GM12878 (cell line): Measurements from ENCODE around the gene SCG2. TPM values are rescaled to one million over a fixed set of nuclear protein-coding genes. Genes with fewer than 3 reads are reported as not detected.

Source experiments
- ATAC-seq: fragments of 200-7000 bp; cut with Tn5 transposase; 3 replicates; pipeline ENCODE4 v1.9.1; 2020; ENCODE audit warnings: mild to moderate bottlenecking, moderate library complexity
- BruUV-seq: library from RNA; stranded (reverse); fragments of 400-500 nt; replicated peaks from 2 replicates; lab custom pipeline; 2021; lab: Mats Ljungman, UMichigan
- CTCF ChIA-PET: fragments of 300-600 bp; sonication (Branson Sonifier 250); formaldehyde crosslinking; extraction: SDS; loops from one replicate; lab custom pipeline; 2021; ENCODE audit warnings: inconsistent platforms; lab: Yijun Ruan, JAX
- POLR2A ChIA-PET: fragments of 350-600 bp; formaldehyde crosslinking; extraction: SDS; loops from one replicate; lab custom pipeline; 2021; ENCODE audit warnings: inconsistent platforms; lab: Charles Lee
- RAD21 ChIA-PET: fragments of 300-600 bp; sonication (Branson Sonifier 250); formaldehyde crosslinking; loops from one replicate; lab custom pipeline; 2023; ENCODE audit warnings: antibody characterized with exemption; ENCODE audit not compliant: unreplicated experiment; lab: Charles Lee
- SMC1A ChIA-PET: fragments of 300-600 bp; sonication (Branson Sonifier 250); formaldehyde crosslinking; loops from one replicate; lab custom pipeline; 2023; ENCODE audit not compliant: unreplicated experiment, uncharacterized antibody; lab: Charles Lee
- DNase-seq: peaks from one replicate; pipeline ENCODE4 v3.0.0-alpha.2; 2011; ENCODE audit warnings: low read depth, low spot score
- FAIRE-seq: peaks from 3 replicates; lab custom pipeline; 2011; peaks lifted over from hg19 to GRCh38; lab: Jason Lieb, UNC
- H2AFZ ChIP-seq: 2 replicates; pipeline ENCODE4 v1.6.0; 2011; ENCODE audit warnings: low read depth, low read length, control low read depth; ENCODE audit not compliant: control insufficient read depth
- H3K27ac ChIP-seq: 2 replicates; pipeline ENCODE4 v1.5.1; 2011; ENCODE audit warnings: control low read depth; ENCODE audit not compliant: control insufficient read depth, insufficient read depth
- H3K27me3 ChIP-seq, 2 experiments: replicated peaks in 1 of 2; 2 replicates each; pipeline versions ENCODE4 v1.6.0 to v1.6.1; 2011; ENCODE audit warnings: low read length in 1 of 2; ENCODE audit not compliant: control insufficient read depth in 2 of 2, insufficient read depth in 2 of 2
- H3K36me3 ChIP-seq, 2 experiments: 2 replicates each; pipeline ENCODE4 v1.5.1; 2011; ENCODE audit warnings: low read length in 1 of 2; ENCODE audit not compliant: control insufficient read depth in 2 of 2, insufficient read depth in 2 of 2
- H3K4me1 ChIP-seq: 2 replicates; pipeline ENCODE4 v1.6.1; 2011; ENCODE audit warnings: mild to moderate bottlenecking, low read length, moderate library complexity, mixed read lengths; ENCODE audit not compliant: control insufficient read depth, insufficient read depth
- H3K4me2 ChIP-seq: 2 replicates; pipeline ENCODE4 v1.6.0; 2011; ENCODE audit warnings: control low read depth; ENCODE audit not compliant: control insufficient read depth, insufficient read depth
- H3K4me3 ChIP-seq: fragments of 200-600 bp; sonication (generic); 2 replicates; pipeline ENCODE4 v1.5.1; 2016
- H3K79me2 ChIP-seq: 2 replicates; pipeline ENCODE4 v1.6.0; 2011; ENCODE audit warnings: low read length; ENCODE audit not compliant: control insufficient read depth, insufficient read depth
- H3K9ac ChIP-seq: 2 replicates; pipeline ENCODE4 v1.8.0; 2011; ENCODE audit warnings: low read length, control low read depth, mixed read lengths; ENCODE audit not compliant: control insufficient read depth, insufficient read depth
- H3K9me3 ChIP-seq: replicated peaks from 3 replicates; pipeline ENCODE4 v1.5.1; 2011; ENCODE audit warnings: mild to moderate bottlenecking, low read length; ENCODE audit not compliant: control insufficient read depth, insufficient read depth
- H4K20me1 ChIP-seq: 2 replicates; pipeline ENCODE4 v1.6.0; 2011; ENCODE audit not compliant: control insufficient read depth, insufficient read depth
- ATF7 ChIP-seq: fragments of 450-650 bp; IDR thresholded peaks from 2 replicates; pipeline ENCODE4 v1.6.1; 2016; ENCODE audit warnings: low read depth, mild to moderate bottlenecking
- CREM ChIP-seq: IDR thresholded peaks from 2 replicates; pipeline ENCODE4 v1.6.1; 2014; ENCODE audit warnings: antibody characterized with exemption, low read depth
- E2F8 ChIP-seq: fragments of 450-650 bp; IDR thresholded peaks from 2 replicates; pipeline ENCODE4 v1.6.1; 2018; ENCODE audit warnings: mild to moderate bottlenecking, low read depth, moderate library complexity; ENCODE audit not compliant: partially characterized antibody
- ESRRA ChIP-seq: IDR thresholded peaks from 2 replicates; pipeline ENCODE4 v1.6.1; 2012; ENCODE audit warnings: mild to moderate bottlenecking, low read length, improper control_type of control experiment
- FOXK2 ChIP-seq: fragments of 450-650 bp; IDR thresholded peaks from 2 replicates; pipeline ENCODE4 v1.6.1; 2017; ENCODE audit warnings: mild to moderate bottlenecking, moderate library complexity
- HDAC2 ChIP-seq: fragments of 200-600 bp; sonication (generic); IDR thresholded peaks from 2 replicates; pipeline ENCODE4 v1.6.1; 2017
- JUNB ChIP-seq: IDR thresholded peaks from 2 replicates; pipeline ENCODE4 v1.6.1; 2016; ENCODE audit warnings: antibody characterized with exemption, mild to moderate bottlenecking
- KLF5 ChIP-seq: fragments of 450-650 bp; IDR thresholded peaks from 2 replicates; pipeline ENCODE4 v1.6.1; 2014; ENCODE audit warnings: mild to moderate bottlenecking; ENCODE audit not compliant: partially characterized antibody
- MEF2A ChIP-seq: IDR thresholded peaks from 2 replicates; pipeline ENCODE4 v1.6.1; 2011; ENCODE audit warnings: low read depth, mild to moderate bottlenecking, low read length, moderate library complexity; ENCODE audit not compliant: insufficient read depth
- NFIC ChIP-seq: IDR thresholded peaks from 2 replicates; pipeline ENCODE4 v1.6.1; 2012; ENCODE audit warnings: low read depth, mild to moderate bottlenecking, inconsistent platforms, low read length, moderate library complexity
- NFYA ChIP-seq: IDR thresholded peaks from 2 replicates; pipeline ENCODE4 v1.6.1; 2011; ENCODE audit warnings: low read depth, mild to moderate bottlenecking, low read length, improper control_type of control experiment, borderline replicate concordance
- PBX3 ChIP-seq: IDR thresholded peaks from 2 replicates; pipeline ENCODE4 v1.6.1; 2011; ENCODE audit warnings: mild to moderate bottlenecking, low read depth, low read length, moderate library complexity; ENCODE audit not compliant: insufficient replicate concordance
- POU2F2 ChIP-seq: IDR thresholded peaks from 3 replicates; pipeline ENCODE4 v1.6.1; 2011; ENCODE audit warnings: low read depth, mild to moderate bottlenecking, low read length, borderline replicate concordance
- RBBP5 ChIP-seq: fragments of 200-600 bp; sonication (generic); conservative IDR thresholded peaks from 2 replicates; pipeline ENCODE4 v1.6.1; 2016
- RUNX3 ChIP-seq: IDR thresholded peaks from 2 replicates; pipeline ENCODE4 v1.6.1; 2012; ENCODE audit warnings: low read length, inconsistent platforms
- SUZ12 ChIP-seq: fragments of 200-600 bp; sonication (generic); IDR thresholded peaks from one replicate; pipeline ENCODE4 v1.6.1; 2018; ENCODE audit warnings: antibody characterized with exemption, mild to moderate bottlenecking; ENCODE audit not compliant: unreplicated experiment
- ZBTB33 ChIP-seq: fragments of 450-650 bp; IDR thresholded peaks from 2 replicates; pipeline ENCODE4 v1.6.1; 2017; ENCODE audit warnings: mild to moderate bottlenecking
- in situ Hi-C: fragments of 300-500 bp; cut with MboI; formaldehyde crosslinking; loops from 9 replicates; pipeline ENCODE4 v1.14.3; 2018; ENCODE audit warnings: mixed read lengths
- intact Hi-C: fragments of 100-400 bp; cut with micrococcal nuclease; formaldehyde crosslinking; loops from one replicate; pipeline ENCODE4 v1.14.2; 2022; ENCODE audit not compliant: unreplicated experiment
- polyA plus RNA-seq, 11 experiments: library from polyadenylated mRNA; depleted of rRNA in 4 of 11; unstranded in 6 of 11; stranded (reverse) in 5 of 11; fragments of >200 nt; fragmentation: Nextera tagmentation in 4 of 11; fragmentation: Illumina TruSeq in 1 of 11; extraction: Ambion mirVana in 4 of 11; extraction: Trizol in 1 of 11; gene quantifications; 1 replicate in 1 of 11; 2 replicates in 10 of 11; pipeline versions ENCODE4 v1.2.1 to v1.2.3, GENCODE V29; 2011 to 2016; ENCODE audit warnings: inconsistent platforms in 2 of 11, missing spikeins in 2 of 11, low read depth in 1 of 11
- total RNA-seq, 4 experiments: library from RNA; depleted of rRNA in 3 of 4; stranded (reverse); fragments of >200 nt in 3 of 4; fragmentation: Illumina TruSeq in 1 of 4; extraction: Trizol in 1 of 4; gene quantifications; 2 replicates each; pipeline versions ENCODE4 v1.2.1 to v1.2.3, GENCODE V29; 2013 to 2021

Gene SCG2
- total and polyA plus RNA-seq, 10 of the 15 experiments (the other 5 are each of a cell fraction or from before 2014, with no cell fraction given) = 0.05 TPM; not detected in 9

GRCh38 chr2:223648755-223649154 is 46.6 kb upstream of the SCG2 start:
- Histone ChIP-seq H2AFZ (no peak overlapping the region), H3K27ac (no peak overlapping the region), H3K9me3 (no peaks in the 10 kb centered on the region), H3K4me2 (no peak overlapping the region), H3K4me1 (peaks cover 8% of the 10 kb centered on the region), H3K9ac (no peak overlapping the region), H3K4me3 (no peak overlapping the region), H3K79me2 (no peaks in the 10 kb centered on the region), H4K20me1 (no peaks in the 10 kb centered on the region), H3K36me3 (no peaks in the 10 kb centered on the region), H3K27me3 (no peaks in the 10 kb centered on the region)
- ChIA-PET RAD21 (no interaction called here), SMC1A (no interaction called here), CTCF (no interaction called here), POLR2A (no interaction called here)
- intact Hi-C loops (no loop called here), in situ Hi-C loops (no loop called here)
- DNase-seq = no peak
- FAIRE-seq = no peak
- no TSS peak for BruUV-seq
- no peak for TF ChIP-seq JUNB
- TF ChIP-seq MEF2A = no peak
- TF ChIP-seq PBX3 = no peak
- TF ChIP-seq ATF7 = no peak
- TF ChIP-seq KLF5 = no peak
- no peak for TF ChIP-seq ZBTB33
- no peak for TF ChIP-seq RUNX3
- no peak for TF ChIP-seq POU2F2
- no peak for TF ChIP-seq NFYA
- no peak for TF ChIP-seq NFIC
- no peak for TF ChIP-seq FOXK2
- no peak for TF ChIP-seq RBBP5
- no peak for TF ChIP-seq E2F8
- no peak for TF ChIP-seq CREM
- no peak for TF ChIP-seq HDAC2
- TF ChIP-seq ESRRA = no peak
- no peak for TF ChIP-seq SUZ12
- ATAC-seq = no peak
